ENCODE data around the gene P2RX7.

P2RX7 gene

DNA sequence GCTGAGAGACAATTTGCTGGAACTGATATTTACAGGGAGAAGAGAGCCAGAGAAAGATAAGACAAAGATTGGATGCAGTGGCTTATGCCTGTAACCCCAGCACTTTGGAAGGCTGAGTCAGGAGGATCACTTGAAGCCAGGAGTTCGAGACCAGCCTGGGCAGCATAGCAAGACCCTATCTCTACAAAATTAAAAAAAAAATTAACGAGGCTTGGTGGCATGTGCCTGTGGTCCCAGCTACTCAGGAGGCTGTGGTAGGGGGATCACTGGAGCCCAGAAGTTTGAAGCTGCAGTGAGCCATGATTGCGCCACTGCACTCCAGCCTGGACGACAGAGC lies 2.9 kb upstream of the P2RX7 start:
- DNase-seq, result no peak
- no peaks in the 10 kb centered on the region for H3K9me2 ChIP-seq (replicated peaks; ENCODE audit: insufficient read depth, low read length)
- H3K4me2 ChIP-seq (ENCODE audit: low read depth, low read length), result peak overlapping the region; percentile 81
- H2AFZ ChIP-seq (ENCODE audit: low read length), result no peak overlapping the region
- peak overlapping the region; percentile 99 for H3K27ac ChIP-seq (ENCODE audit: low read length)
- peaks cover 39% of the 10 kb centered on the region for H3K4me1 ChIP-seq (ENCODE audit: low read length)
- peak overlapping the region; percentile 50 for H3K4me3 ChIP-seq (ENCODE audit: low read length)
- no peaks in the 10 kb centered on the region for H3K36me3 ChIP-seq (replicated peaks; ENCODE audit: insufficient read depth, low read length)
- no peaks in the 10 kb centered on the region for H3K9me3 ChIP-seq (replicated peaks; ENCODE audit: insufficient read depth, low read length)
- H4K20me1 ChIP-seq (ENCODE audit: insufficient read depth, low read length), result no peaks in the 10 kb centered on the region
- peaks cover 25% of the 10 kb centered on the region for H3F3A ChIP-seq (ENCODE audit: insufficient read depth, low read length)
- H3K79me2 ChIP-seq (ENCODE audit: low read length), result peaks cover 13% of the 10 kb centered on the region
- no peaks in the 10 kb centered on the region for H3K27me3 ChIP-seq (replicated peaks; ENCODE audit: insufficient read depth, low read length)
- TF ChIP-seq EZH2 (optimal IDR thresholded peaks at IDR 0.05; ENCODE audit: low read depth, low read length), result no peak
- TF ChIP-seq, protein P1, sequence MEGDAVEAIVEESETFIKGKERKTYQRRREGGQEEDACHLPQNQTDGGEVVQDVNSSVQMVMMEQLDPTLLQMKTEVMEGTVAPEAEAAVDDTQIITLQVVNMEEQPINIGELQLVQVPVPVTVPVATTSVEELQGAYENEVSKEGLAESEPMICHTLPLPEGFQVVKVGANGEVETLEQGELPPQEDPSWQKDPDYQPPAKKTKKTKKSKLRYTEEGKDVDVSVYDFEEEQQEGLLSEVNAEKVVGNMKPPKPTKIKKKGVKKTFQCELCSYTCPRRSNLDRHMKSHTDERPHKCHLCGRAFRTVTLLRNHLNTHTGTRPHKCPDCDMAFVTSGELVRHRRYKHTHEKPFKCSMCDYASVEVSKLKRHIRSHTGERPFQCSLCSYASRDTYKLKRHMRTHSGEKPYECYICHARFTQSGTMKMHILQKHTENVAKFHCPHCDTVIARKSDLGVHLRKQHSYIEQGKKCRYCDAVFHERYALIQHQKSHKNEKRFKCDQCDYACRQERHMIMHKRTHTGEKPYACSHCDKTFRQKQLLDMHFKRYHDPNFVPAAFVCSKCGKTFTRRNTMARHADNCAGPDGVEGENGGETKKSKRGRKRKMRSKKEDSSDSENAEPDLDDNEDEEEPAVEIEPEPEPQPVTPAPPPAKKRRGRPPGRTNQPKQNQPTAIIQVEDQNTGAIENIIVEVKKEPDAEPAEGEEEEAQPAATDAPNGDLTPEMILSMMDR (IDR thresholded peaks at IDR 0.05; ENCODE audit: low read length), result no peak
- no peak for TF ChIP-seq EZH2phosphoT487 (IDR thresholded peaks at IDR 0.05; ENCODE audit: low read length)
- peak overlapping the region; percentile 77 for H3K9ac ChIP-seq (ENCODE audit: low read length)

DNA sequence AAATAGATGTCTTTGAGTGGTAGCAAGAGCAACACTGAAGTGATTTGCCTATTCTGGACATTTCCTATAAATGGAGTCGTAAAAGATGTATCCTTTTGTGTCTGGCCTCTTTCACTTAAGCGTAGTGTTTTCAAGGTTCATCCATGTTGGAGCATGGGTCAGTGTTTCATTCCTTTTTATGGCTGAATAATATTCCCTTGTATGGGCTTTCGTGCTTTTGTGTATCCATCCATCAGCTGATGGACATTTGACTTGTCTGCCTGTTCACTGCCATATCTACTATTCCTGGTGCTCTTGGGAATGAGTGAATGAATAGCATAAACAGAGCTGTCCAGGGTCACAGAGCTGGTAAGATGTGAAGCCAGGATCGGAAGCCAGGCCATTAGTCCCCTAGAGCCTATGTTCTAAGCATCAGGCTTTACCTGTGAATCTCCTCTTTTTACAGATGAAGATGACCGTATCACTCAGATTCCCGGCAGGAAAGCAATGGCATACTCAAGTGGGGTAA lies 1.8 kb upstream of the P2RX7 start:
- TF ChIP-seq EZH2 (optimal IDR thresholded peaks at IDR 0.05; ENCODE audit: low read depth, low read length), result no peak
- TF ChIP-seq EZH2phosphoT487 (IDR thresholded peaks at IDR 0.05; ENCODE audit: low read length), result no peak
- TF ChIP-seq, protein P1 (IDR thresholded peaks at IDR 0.05; ENCODE audit: low read length), result no peak

DNA sequence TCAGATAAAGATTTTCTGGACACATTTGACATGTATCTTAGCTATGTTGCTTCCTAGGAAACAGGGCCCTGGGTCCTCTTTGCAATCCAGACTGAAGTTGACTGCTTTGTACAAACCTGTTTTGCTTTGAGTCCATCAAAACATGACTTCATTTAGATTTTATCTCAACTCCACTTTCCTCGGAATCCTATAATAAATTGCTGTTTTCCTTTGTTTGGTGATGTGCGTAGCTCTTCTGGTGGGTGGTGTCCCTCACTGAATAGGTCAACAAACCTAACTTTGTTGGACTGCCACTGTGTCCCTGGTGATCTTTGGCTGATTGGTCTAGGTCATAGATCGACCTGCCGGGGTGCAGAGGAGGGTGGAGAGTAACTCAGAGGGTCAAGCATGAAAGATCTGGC lies 735 bp upstream of the P2RX7 start:
- Histone ChIP-seq H2AFZ (ENCODE audit: low read length) (no peak overlapping the region), H3K4me2 (ENCODE audit: low read depth, low read length) (peak overlapping the region; percentile 78; the same call in 1 of the 2 replicates), H3K9ac (ENCODE audit: low read length) (no peak overlapping the region), H3K9me2 (replicated peaks; ENCODE audit: insufficient read depth, low read length) (no peaks in the 10 kb centered on the region), H3K4me3 (ENCODE audit: low read length) (no peak overlapping the region), H4K20me1 (ENCODE audit: insufficient read depth, low read length) (no peaks in the 10 kb centered on the region), H3K36me3 (replicated peaks; ENCODE audit: insufficient read depth, low read length) (no peaks in the 10 kb centered on the region), H3K9me3 (replicated peaks; ENCODE audit: insufficient read depth, low read length) (no peaks in the 10 kb centered on the region), H3K27me3 (replicated peaks; ENCODE audit: insufficient read depth, low read length) (no peaks in the 10 kb centered on the region), H3K27ac (ENCODE audit: low read length) (peak overlapping the region; percentile 87; the same call in 1 of the 2 replicates), H3K79me2 (ENCODE audit: low read length) (peaks cover 20% of the 10 kb centered on the region), H3K4me1 (ENCODE audit: low read length) (peaks cover 39% of the 10 kb centered on the region), H3F3A (ENCODE audit: insufficient read depth, low read length) (peaks cover 25% of the 10 kb centered on the region)
- no peak for DNase-seq
- no peak for TF ChIP-seq EZH2phosphoT487 (IDR thresholded peaks at IDR 0.05; ENCODE audit: low read length)
- no peak for TF ChIP-seq EZH2 (optimal IDR thresholded peaks at IDR 0.05; ENCODE audit: low read depth, low read length)

More for the DNA sequence above, 1.8 kb upstream of the P2RX7 start:
- H3K4me3 ChIP-seq (ENCODE audit: low read length), result no peak overlapping the region
- no peaks in the 10 kb centered on the region for H3K36me3 ChIP-seq (replicated peaks; ENCODE audit: insufficient read depth, low read length)
- no peak overlapping the region for H3K4me2 ChIP-seq (ENCODE audit: low read depth, low read length)
- H3F3A ChIP-seq (ENCODE audit: insufficient read depth, low read length), result peaks cover 25% of the 10 kb centered on the region
- H2AFZ ChIP-seq (ENCODE audit: low read length), result no peak overlapping the region
- H3K4me1 ChIP-seq (ENCODE audit: low read length), result peaks cover 39% of the 10 kb centered on the region
- no peak overlapping the region for H3K27ac ChIP-seq (ENCODE audit: low read length)
- DNase-seq, result no peak
- H4K20me1 ChIP-seq (ENCODE audit: insufficient read depth, low read length), result no peaks in the 10 kb centered on the region
- no peak overlapping the region for H3K9ac ChIP-seq (ENCODE audit: low read length)
- no peaks in the 10 kb centered on the region for H3K27me3 ChIP-seq (replicated peaks; ENCODE audit: insufficient read depth, low read length)
- H3K79me2 ChIP-seq (ENCODE audit: low read length), result peaks cover 18% of the 10 kb centered on the region
- no peaks in the 10 kb centered on the region for H3K9me2 ChIP-seq (replicated peaks; ENCODE audit: insufficient read depth, low read length)
- no peaks in the 10 kb centered on the region for H3K9me3 ChIP-seq (replicated peaks; ENCODE audit: insufficient read depth, low read length)

DNA sequence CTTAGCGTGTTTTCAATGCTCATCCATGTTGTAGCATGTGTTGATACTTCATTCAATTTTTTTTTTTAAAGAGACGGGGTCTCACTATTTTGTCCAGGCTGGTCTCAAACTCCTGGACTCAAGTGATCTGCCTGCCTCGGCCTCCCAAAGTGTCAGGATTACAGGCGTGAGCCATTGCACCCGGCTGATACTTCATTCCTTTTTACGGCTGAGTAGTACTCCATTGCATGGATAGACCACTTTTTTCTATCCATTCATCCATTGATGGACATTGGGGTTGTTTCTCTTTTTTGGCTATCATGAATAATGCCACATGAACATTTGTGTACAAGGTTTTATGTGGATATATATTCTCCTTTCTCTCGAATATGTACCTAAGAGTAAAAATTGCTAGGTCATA lies 1.2 kb downstream of the P2RX7 start:
- peaks cover 30% of the 10 kb centered on the region for H3K4me1 ChIP-seq (ENCODE audit: low read length)
- H2AFZ ChIP-seq (ENCODE audit: low read length), result no peak overlapping the region
- DNase-seq, result no peak
- H3K4me3 ChIP-seq (ENCODE audit: low read length), result peak overlapping the region; percentile 59
- H3F3A ChIP-seq (ENCODE audit: insufficient read depth, low read length), result peaks cover 25% of the 10 kb centered on the region
- no peaks in the 10 kb centered on the region for H4K20me1 ChIP-seq (ENCODE audit: insufficient read depth, low read length)
- H3K9me2 ChIP-seq (replicated peaks; ENCODE audit: insufficient read depth, low read length), result no peaks in the 10 kb centered on the region
- peaks cover 20% of the 10 kb centered on the region for H3K79me2 ChIP-seq (ENCODE audit: low read length)
- no peaks in the 10 kb centered on the region for H3K36me3 ChIP-seq (replicated peaks; ENCODE audit: insufficient read depth, low read length)
- TF ChIP-seq EZH2 (optimal IDR thresholded peaks at IDR 0.05; ENCODE audit: low read depth, low read length), result no peak
- TF ChIP-seq, protein P1 (IDR thresholded peaks at IDR 0.05; ENCODE audit: low read length), result no peak
- TF ChIP-seq EZH2phosphoT487 (IDR thresholded peaks at IDR 0.05; ENCODE audit: low read length), result no peak
- H3K4me2 ChIP-seq (ENCODE audit: low read depth, low read length), result peak overlapping the region; percentile 78
- peak overlapping the region; percentile 65; the same call in 1 of the 2 replicates for H3K9ac ChIP-seq (ENCODE audit: low read length)
- no peaks in the 10 kb centered on the region for H3K27me3 ChIP-seq (replicated peaks; ENCODE audit: insufficient read depth, low read length)
- peak overlapping the region; percentile 87; the same call in 1 of the 2 replicates for H3K27ac ChIP-seq (ENCODE audit: low read length)
- no peaks in the 10 kb centered on the region for H3K9me3 ChIP-seq (replicated peaks; ENCODE audit: insufficient read depth, low read length)
